ENCODE results near the gene AGL.

- TF ChIP-seq CTCF (tag by site-specific recombination; IDR thresholded peaks at IDR 0.05) (no peak), IKZF3 (tag by site-specific recombination; IDR thresholded peaks at IDR 0.05) (no peak), ZSCAN4 (tag by site-specific recombination; IDR thresholded peaks at IDR 0.05) (no peak), ZNF146 (tag by site-specific recombination; IDR thresholded peaks at IDR 0.05) (no peak), ZNF624 (tag by site-specific recombination; IDR thresholded peaks at IDR 0.05) (no peak), ZNF19 (tag by site-specific recombination; IDR thresholded peaks at IDR 0.05; ENCODE audit: low read depth) (no peak), RBAK (tag by site-specific recombination; IDR thresholded peaks at IDR 0.05) (no peak), YY1 (tag by site-specific recombination; IDR thresholded peaks at IDR 0.05) (no peak), ZNF639 (tag by site-specific recombination; IDR thresholded peaks at IDR 0.05) (no peak), KLF1 (tag by site-specific recombination; IDR thresholded peaks at IDR 0.05) (no peak)
- TF ChIP-seq, protein P1, sequence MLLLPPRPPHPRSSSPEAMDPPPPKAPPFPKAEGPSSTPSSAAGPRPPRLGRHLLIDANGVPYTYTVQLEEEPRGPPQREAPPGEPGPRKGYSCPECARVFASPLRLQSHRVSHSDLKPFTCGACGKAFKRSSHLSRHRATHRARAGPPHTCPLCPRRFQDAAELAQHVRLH (tag by site-specific recombination; IDR thresholded peaks at IDR 0.05): no peak
Observed at GRCh38 chr1:99963041-99963795, 113.1 kb downstream of the AGL start.
